ENCODE data around the gene SLC6A15.

SLC6A15 gene

GRCh38 chr12:84937415-84937814 lies 24.8 kb upstream of the SLC6A15 start:
- TF ChIP-seq CTCF (IDR thresholded peaks at IDR 0.05; ENCODE audit: low read depth, low read length, missing control alignments): no peak
- H3K4me3 ChIP-seq (ENCODE audit: low read depth, low read length): no peak overlapping the region
- no peak for DNase-seq (ENCODE audit: low read depth)

- no peak overlapping the region for H3K4me3 ChIP-seq (ENCODE audit: low read depth, low read length)
- TF ChIP-seq CTCF (IDR thresholded peaks at IDR 0.05; ENCODE audit: low read depth, low read length, missing control alignments): no peak
- no peak for DNase-seq (ENCODE audit: low read depth)
These were observed 16.9 kb upstream of the SLC6A15 start for GRCh38 chr12:84929501-84929900.

- no peak for DNase-seq (ENCODE audit: low read depth)
- H3K4me3 ChIP-seq (ENCODE audit: low read depth, low read length): no peak overlapping the region
- no peak for TF ChIP-seq CTCF (IDR thresholded peaks at IDR 0.05; ENCODE audit: low read depth, low read length, missing control alignments)
These were observed 12.4 kb upstream of the SLC6A15 start for GRCh38 chr12:84924981-84925380.

GRCh38 chr12:84922693-84923092 lies 10.1 kb upstream of the SLC6A15 start:
- DNase-seq (ENCODE audit: low read depth): no peak
- no peak for TF ChIP-seq CTCF (IDR thresholded peaks at IDR 0.05; ENCODE audit: low read depth, low read length, missing control alignments)
- no peak overlapping the region for H3K4me3 ChIP-seq (ENCODE audit: low read depth, low read length)

- no peak for DNase-seq (ENCODE audit: low read depth)
- no peak overlapping the region for H3K4me3 ChIP-seq (ENCODE audit: low read depth, low read length)
- no peak for TF ChIP-seq CTCF (IDR thresholded peaks at IDR 0.05; ENCODE audit: low read depth, low read length, missing control alignments)
These were observed 7.7 kb upstream of the SLC6A15 start for GRCh38 chr12:84920331-84920730.

- no peak for TF ChIP-seq CTCF (IDR thresholded peaks at IDR 0.05; ENCODE audit: low read depth, low read length, missing control alignments)
- no peak overlapping the region for H3K4me3 ChIP-seq (ENCODE audit: low read depth, low read length)
- no peak for DNase-seq (ENCODE audit: low read depth)
These were observed 6.7 kb upstream of the SLC6A15 start for GRCh38 chr12:84919271-84919670.

GRCh38 chr12:84913129-84913515 lies 523 bp upstream of the SLC6A15 start:
- TF ChIP-seq CTCF (IDR thresholded peaks at IDR 0.05; ENCODE audit: low read depth, low read length, missing control alignments): no peak
- H3K4me3 ChIP-seq (ENCODE audit: low read depth, low read length): no peak overlapping the region
- no peak for DNase-seq (ENCODE audit: low read depth)

Measured in GM12864 (cell line).